Measurements from ENCODE around the gene NT5C.
"Not testable (repeated sequence)": the region's sequence is repeated elsewhere in the genome, so short reads cannot be mapped to it uniquely, and the experiment has no call there.

The NT5C gene

GRCh38 chr17:75138519-75138918 is 7.0 kb upstream of the NT5C start:
- Histone ChIP-seq H4K20me1 (ENCODE audit: insufficient read depth, low read length) (no peaks in the 10 kb centered on the region), H3K9ac (ENCODE audit: low read length) (no peak overlapping the region), H3F3A (ENCODE audit: insufficient read depth, low read length) (peaks cover 12% of the 10 kb centered on the region)

GRCh38 chr17:75137762-75138161 is 6.2 kb upstream of the NT5C start:
- H3K27me3 ChIP-seq (ENCODE audit: insufficient read depth, low read length); H3K9ac ChIP-seq (ENCODE audit: low read length); H3K79me2 ChIP-seq (ENCODE audit: insufficient read depth, low read length); H3K9me3 ChIP-seq (ENCODE audit: low read length); H3K4me3 ChIP-seq (ENCODE audit: low read depth, low read length, poor library complexity, severe bottlenecking); H3K9me2 ChIP-seq (ENCODE audit: low read depth, low read length); H4K20me1 ChIP-seq (ENCODE audit: insufficient read depth, low read length); H3K4me1 ChIP-seq (ENCODE audit: insufficient read depth, low read length, severe bottlenecking); H2AFZ ChIP-seq (ENCODE audit: low read length); H3K4me2 ChIP-seq (ENCODE audit: low read length); H3K27ac ChIP-seq (ENCODE audit: low read depth, low read length, poor library complexity, severe bottlenecking): not testable (repeated sequence)
- Histone ChIP-seq H3K36me3 (ENCODE audit: insufficient read depth, low read length) (peaks cover 76% of the 10 kb centered on the region), H3F3A (ENCODE audit: insufficient read depth, low read length) (peaks cover 12% of the 10 kb centered on the region)

More at GRCh38 chr17:75138519-75138918, 7.0 kb upstream of the NT5C start:
- H3K4me3 ChIP-seq (ENCODE audit: low read depth, low read length, poor library complexity, severe bottlenecking), result no peak overlapping the region
- H3K9me2 ChIP-seq (ENCODE audit: low read depth, low read length), result no peaks in the 10 kb centered on the region
- no peaks in the 10 kb centered on the region for H3K79me2 ChIP-seq (ENCODE audit: insufficient read depth, low read length)
- H3K27me3 ChIP-seq (ENCODE audit: insufficient read depth, low read length), result no peaks in the 10 kb centered on the region
- no peak overlapping the region for H3K27ac ChIP-seq (ENCODE audit: low read depth, low read length, poor library complexity, severe bottlenecking)
- no peak for TF ChIP-seq EZH2 (IDR thresholded peaks at IDR 0.05; ENCODE audit: borderline replicate concordance, low read length)
- TF ChIP-seq CTCF (IDR thresholded peaks at IDR 0.05; ENCODE audit: low read length), result no peak
- no peak overlapping the region for H2AFZ ChIP-seq (ENCODE audit: low read length)
- H3K36me3 ChIP-seq (ENCODE audit: insufficient read depth, low read length), result peaks cover 83% of the 10 kb centered on the region
- no peak overlapping the region for H3K4me2 ChIP-seq (ENCODE audit: low read length)
- H3K9me3 ChIP-seq (ENCODE audit: low read length), result no peaks in the 10 kb centered on the region
- peaks cover 4% of the 10 kb centered on the region for H3K4me1 ChIP-seq (ENCODE audit: insufficient read depth, low read length, severe bottlenecking)

GRCh38 chr17:75135946-75136345 is 4.4 kb upstream of the NT5C start:
- Histone ChIP-seq H3K27me3 (ENCODE audit: insufficient read depth, low read length) (no peaks in the 10 kb centered on the region), H2AFZ (ENCODE audit: low read length) (no peak overlapping the region), H3K36me3 (ENCODE audit: insufficient read depth, low read length) (peaks cover 59% of the 10 kb centered on the region), H3K4me2 (ENCODE audit: low read length) (no peak overlapping the region), H3K27ac (ENCODE audit: low read depth, low read length, poor library complexity, severe bottlenecking) (peak overlapping the region; percentile 32), H3K9me3 (ENCODE audit: low read length) (no peaks in the 10 kb centered on the region), H3K79me2 (ENCODE audit: insufficient read depth, low read length) (no peaks in the 10 kb centered on the region), H3K9ac (ENCODE audit: low read length) (no peak overlapping the region), H3K9me2 (ENCODE audit: low read depth, low read length) (no peaks in the 10 kb centered on the region), H4K20me1 (ENCODE audit: insufficient read depth, low read length) (no peaks in the 10 kb centered on the region), H3K4me1 (ENCODE audit: insufficient read depth, low read length, severe bottlenecking) (peaks cover 11% of the 10 kb centered on the region), H3F3A (ENCODE audit: insufficient read depth, low read length) (peaks cover 12% of the 10 kb centered on the region), H3K4me3 (ENCODE audit: low read depth, low read length, poor library complexity, severe bottlenecking) (no peak overlapping the region)
- TF ChIP-seq EZH2 (IDR thresholded peaks at IDR 0.05; ENCODE audit: borderline replicate concordance, low read length) (no peak), CTCF (IDR thresholded peaks at IDR 0.05; ENCODE audit: low read length) (peak; percentile 10; the same call in 1 of the 2 replicates)

- H3K27ac ChIP-seq (ENCODE audit: low read depth, low read length, poor library complexity, severe bottlenecking), result peak overlapping the region; percentile 32
- H3K36me3 ChIP-seq (ENCODE audit: insufficient read depth, low read length), result peaks cover 54% of the 10 kb centered on the region
- TF ChIP-seq CTCF (IDR thresholded peaks at IDR 0.05; ENCODE audit: low read length), result no peak
- no peak for TF ChIP-seq EZH2 (IDR thresholded peaks at IDR 0.05; ENCODE audit: borderline replicate concordance, low read length)
These were observed 3.9 kb upstream of the NT5C start for GRCh38 chr17:75135452-75135851.

GRCh38 chr17:75133607-75134347 is 2.2 kb upstream of the NT5C start:
- not testable (repeated sequence) for H3K4me3 ChIP-seq (ENCODE audit: low read depth, low read length, poor library complexity, severe bottlenecking); H3K27me3 ChIP-seq (ENCODE audit: insufficient read depth, low read length); H4K20me1 ChIP-seq (ENCODE audit: insufficient read depth, low read length); H3K9me2 ChIP-seq (ENCODE audit: low read depth, low read length); H2AFZ ChIP-seq (ENCODE audit: low read length); H3K79me2 ChIP-seq (ENCODE audit: insufficient read depth, low read length); H3K9ac ChIP-seq (ENCODE audit: low read length); H3K9me3 ChIP-seq (ENCODE audit: low read length); H3K4me2 ChIP-seq (ENCODE audit: low read length)
- peaks cover 55% of the 10 kb centered on the region; the same call in 1 of the 2 replicates for H3K36me3 ChIP-seq (ENCODE audit: insufficient read depth, low read length)
- H3F3A ChIP-seq (ENCODE audit: insufficient read depth, low read length), result peaks cover 12% of the 10 kb centered on the region
- peaks cover 21% of the 10 kb centered on the region for H3K4me1 ChIP-seq (ENCODE audit: insufficient read depth, low read length, severe bottlenecking)
- H3K27ac ChIP-seq (ENCODE audit: low read depth, low read length, poor library complexity, severe bottlenecking), result peak overlapping the region; percentile 34

More at GRCh38 chr17:75135452-75135851, 3.9 kb upstream of the NT5C start:
- no peaks in the 10 kb centered on the region for H3K9me3 ChIP-seq (ENCODE audit: low read length)
- peaks cover 14% of the 10 kb centered on the region for H3K4me1 ChIP-seq (ENCODE audit: insufficient read depth, low read length, severe bottlenecking)
- H4K20me1 ChIP-seq (ENCODE audit: insufficient read depth, low read length), result no peaks in the 10 kb centered on the region
- no peak overlapping the region for H3K9ac ChIP-seq (ENCODE audit: low read length)
- H3K79me2 ChIP-seq (ENCODE audit: insufficient read depth, low read length), result no peaks in the 10 kb centered on the region
- no peak overlapping the region for H3K4me3 ChIP-seq (ENCODE audit: low read depth, low read length, poor library complexity, severe bottlenecking)
- no peaks in the 10 kb centered on the region for H3K9me2 ChIP-seq (ENCODE audit: low read depth, low read length)
- H3K27me3 ChIP-seq (ENCODE audit: insufficient read depth, low read length), result no peaks in the 10 kb centered on the region
- H2AFZ ChIP-seq (ENCODE audit: low read length), result no peak overlapping the region
- H3K4me2 ChIP-seq (ENCODE audit: low read length), result no peak overlapping the region
- H3F3A ChIP-seq (ENCODE audit: insufficient read depth, low read length), result peaks cover 12% of the 10 kb centered on the region

All from OCI-LY1 (cell line).